SU-DHL-6 (cell line): Measurements from ENCODE around the gene GPC1.

Experiments
- H2AFZ ChIP-seq: fragments of 200-600 bp; sonication (generic); 2 replicates; pipeline ENCODE4 v1.6.1; 2014; ENCODE audit warnings: low read depth, mild to moderate bottlenecking, moderate library complexity, mixed read lengths, antibody characterized with exemption, low read length; ENCODE audit not compliant: severe bottlenecking
- H3F3A ChIP-seq: fragments of 200-600 bp; shearing (Covaris generic); 2 replicates; pipeline ENCODE4 v1.6.0; 2016; ENCODE audit warnings: antibody characterized with exemption, mild to moderate bottlenecking; ENCODE audit not compliant: insufficient read depth
- H3K27ac ChIP-seq: fragments of 200-600 bp; sonication (generic); 2 replicates; pipeline ENCODE4 v1.5.1; 2016; ENCODE audit warnings: low read depth, mild to moderate bottlenecking, low read length, moderate library complexity, mixed read lengths
- H3K27me3 ChIP-seq: fragments of 200-600 bp; sonication (generic), shearing (Covaris generic); 2 replicates; pipeline ENCODE4 v1.6.0; 2014; ENCODE audit warnings: mild to moderate bottlenecking, low read length
- H3K36me3 ChIP-seq: fragments of 200-600 bp; sonication (generic); 2 replicates; pipeline ENCODE4 v1.6.1; 2014; ENCODE audit warnings: mild to moderate bottlenecking, low read length, mixed read lengths
- H3K4me2 ChIP-seq: fragments of 300-600, 200-600 bp; shearing (Covaris generic), sonication (generic); 2 replicates; pipeline ENCODE4 v1.6.0; 2014; ENCODE audit warnings: low read length, low read depth, mild to moderate bottlenecking; ENCODE audit not compliant: poor library complexity, severe bottlenecking
- H3K4me3 ChIP-seq: fragments of 200-600 bp; sonication (generic); 2 replicates; pipeline ENCODE4 v1.5.1; 2014; ENCODE audit warnings: antibody characterized with exemption, low read length, mild to moderate bottlenecking, mixed read lengths; ENCODE audit not compliant: insufficient read depth, poor library complexity, severe bottlenecking
- H3K79me2 ChIP-seq: fragments of 200-600 bp; sonication (generic); 2 replicates; pipeline ENCODE4 v1.6.1; 2014; ENCODE audit warnings: mild to moderate bottlenecking, low read length, moderate library complexity; ENCODE audit not compliant: insufficient read depth
- H3K9ac ChIP-seq: fragments of 200-600 bp; sonication (generic); 2 replicates; pipeline ENCODE4 v1.7.0; 2014; ENCODE audit warnings: mild to moderate bottlenecking, low read length
- H3K9me2 ChIP-seq: fragments of 200-600 bp; sonication (generic); replicated peaks from 2 replicates; pipeline ENCODE4 v1.6.1; 2014; ENCODE audit warnings: low read length; ENCODE audit not compliant: insufficient read depth
- H3K9me3 ChIP-seq: fragments of 200-600 bp; sonication (generic); 2 replicates; pipeline ENCODE4 v1.6.1; 2014; ENCODE audit warnings: low read length, mixed read lengths; ENCODE audit not compliant: insufficient read depth
- H4K20me1 ChIP-seq: fragments of 200-600 bp; sonication (generic); 2 replicates; pipeline ENCODE4 v1.6.1; 2014; ENCODE audit warnings: low read depth, mild to moderate bottlenecking, antibody characterized with exemption, low read length, moderate library complexity, mixed read lengths
- CTCF ChIP-seq: fragments of 200-600 bp; sonication (generic); IDR thresholded peaks from one replicate; pipeline ENCODE4 v1.5.1; 2017; ENCODE audit warnings: antibody characterized with exemption, mild to moderate bottlenecking, low read length, moderate library complexity; ENCODE audit not compliant: insufficient read depth, poor library complexity, severe bottlenecking
- EZH2phosphoT487 ChIP-seq: fragments of 200-600 bp; sonication (generic), shearing (Covaris generic); conservative IDR thresholded peaks from 2 replicates; pipeline ENCODE4 v1.6.1; 2018; ENCODE audit warnings: mild to moderate bottlenecking, antibody characterized with exemption, low read length, moderate library complexity, mixed read lengths

GPC1 gene

GRCh38 chr2:240401781-240402551 is 33.5 kb upstream of the GPC1 start:
- no peak overlapping the region for H3K4me3 ChIP-seq
- no peak overlapping the region for H2AFZ ChIP-seq
- no peaks in the 10 kb centered on the region for H3K79me2 ChIP-seq
- no peaks in the 10 kb centered on the region for H3K27me3 ChIP-seq
- no peak for TF ChIP-seq CTCF
- TF ChIP-seq EZH2phosphoT487 = no peak
- no peak overlapping the region for H3K9ac ChIP-seq
- H3K4me2 ChIP-seq = no peak overlapping the region
- H3K9me3 ChIP-seq = no peaks in the 10 kb centered on the region
- no peak overlapping the region for H3K27ac ChIP-seq
- H3F3A ChIP-seq = no peaks in the 10 kb centered on the region
- no peaks in the 10 kb centered on the region for H4K20me1 ChIP-seq
- no peaks in the 10 kb centered on the region for H3K36me3 ChIP-seq
- H3K9me2 ChIP-seq = no peaks in the 10 kb centered on the region

- no peaks in the 10 kb centered on the region for H3F3A ChIP-seq
- H2AFZ ChIP-seq = no peak overlapping the region
- H3K9me3 ChIP-seq = no peaks in the 10 kb centered on the region
- H3K36me3 ChIP-seq = no peaks in the 10 kb centered on the region
- no peak for TF ChIP-seq CTCF
- no peak for TF ChIP-seq EZH2phosphoT487
- no peak overlapping the region for H3K9ac ChIP-seq
- no peaks in the 10 kb centered on the region for H3K9me2 ChIP-seq
- no peak overlapping the region for H3K4me2 ChIP-seq
- no peaks in the 10 kb centered on the region for H4K20me1 ChIP-seq
- no peak overlapping the region for H3K4me3 ChIP-seq
- H3K79me2 ChIP-seq = no peaks in the 10 kb centered on the region
- H3K27me3 ChIP-seq = no peaks in the 10 kb centered on the region
- H3K27ac ChIP-seq = no peak overlapping the region
These were observed 32.7 kb upstream of the GPC1 start for GRCh38 chr2:240402566-240403272.

GRCh38 chr2:240403396-240404104 is 31.9 kb upstream of the GPC1 start:
- Histone ChIP-seq H3K9me2 (no peaks in the 10 kb centered on the region), H4K20me1 (no peaks in the 10 kb centered on the region), H3K9me3 (no peaks in the 10 kb centered on the region), H3K27me3 (no peaks in the 10 kb centered on the region), H3K4me3 (no peak overlapping the region), H3K36me3 (no peaks in the 10 kb centered on the region), H3K79me2 (no peaks in the 10 kb centered on the region), H3F3A (no peaks in the 10 kb centered on the region), H3K4me2 (no peak overlapping the region), H3K27ac (no peak overlapping the region), H3K9ac (no peak overlapping the region), H2AFZ (no peak overlapping the region)
- no peak for TF ChIP-seq EZH2phosphoT487
- no peak for TF ChIP-seq CTCF
